Measurements from ENCODE around the gene TEX51.

GRCh38 chr2:126849054-126849453 is 49.6 kb upstream of the TEX51 start:
- TF ChIP-seq, protein P1, sequence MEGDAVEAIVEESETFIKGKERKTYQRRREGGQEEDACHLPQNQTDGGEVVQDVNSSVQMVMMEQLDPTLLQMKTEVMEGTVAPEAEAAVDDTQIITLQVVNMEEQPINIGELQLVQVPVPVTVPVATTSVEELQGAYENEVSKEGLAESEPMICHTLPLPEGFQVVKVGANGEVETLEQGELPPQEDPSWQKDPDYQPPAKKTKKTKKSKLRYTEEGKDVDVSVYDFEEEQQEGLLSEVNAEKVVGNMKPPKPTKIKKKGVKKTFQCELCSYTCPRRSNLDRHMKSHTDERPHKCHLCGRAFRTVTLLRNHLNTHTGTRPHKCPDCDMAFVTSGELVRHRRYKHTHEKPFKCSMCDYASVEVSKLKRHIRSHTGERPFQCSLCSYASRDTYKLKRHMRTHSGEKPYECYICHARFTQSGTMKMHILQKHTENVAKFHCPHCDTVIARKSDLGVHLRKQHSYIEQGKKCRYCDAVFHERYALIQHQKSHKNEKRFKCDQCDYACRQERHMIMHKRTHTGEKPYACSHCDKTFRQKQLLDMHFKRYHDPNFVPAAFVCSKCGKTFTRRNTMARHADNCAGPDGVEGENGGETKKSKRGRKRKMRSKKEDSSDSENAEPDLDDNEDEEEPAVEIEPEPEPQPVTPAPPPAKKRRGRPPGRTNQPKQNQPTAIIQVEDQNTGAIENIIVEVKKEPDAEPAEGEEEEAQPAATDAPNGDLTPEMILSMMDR (IDR thresholded peaks at IDR 0.05; ENCODE audit: low read length), result no peak
- no peak for TF ChIP-seq EZH2 (IDR thresholded peaks at IDR 0.05; ENCODE audit: borderline replicate concordance, low read length)
